Naive thymus-derived CD4-positive, alpha-beta T cell (primary cell): Measurements from ENCODE around the gene DACH1. TPM values are rescaled to one million over a fixed set of nuclear protein-coding genes. Genes with fewer than 3 reads are reported as not detected.

Experiments
- ATAC-seq: fragments of 150-1000 bp; cut with Tn5 transposase; 2 replicates; pipeline ENCODE4 v1.10.0; 2021; ENCODE audit warnings: mild to moderate bottlenecking, moderate library complexity
- CTCF ChIA-PET: fragments of 350-600 bp; sonication (Branson Sonifier 250); formaldehyde crosslinking; loops from one replicate; lab custom pipeline; 2021; ENCODE audit warnings: antibody characterized with exemption; lab: Charles Lee
- POLR2A ChIA-PET: fragments of 350-600 bp; sonication (Branson Sonifier 250); formaldehyde crosslinking; loops from one replicate; lab custom pipeline; 2021; ENCODE audit warnings: antibody characterized with exemption, inconsistent platforms; lab: Charles Lee
- DNase-seq, 9 donors: peaks; one replicate each; pipeline versions ENCODE4 v3.0.0 to v3.0.0-alpha.2; 2020 to 2022; ENCODE audit warnings: mixed read lengths in 1 of 9
- H3K27ac ChIP-seq: one replicate; pipeline ENCODE4 v1.7.0; 2013; ENCODE audit warnings: mild to moderate bottlenecking, low read depth, low read length, moderate library complexity
- H3K27me3 ChIP-seq, 2 donors: one replicate each; pipeline ENCODE4 v1.7.0; 2013; ENCODE audit warnings: low read length in 2 of 2, mild to moderate bottlenecking in 2 of 2, moderate library complexity in 2 of 2; ENCODE audit not compliant: control insufficient read depth in 2 of 2, insufficient read depth in 2 of 2
- H3K36me3 ChIP-seq, 3 experiments: 1 replicate in 2 of 3; 2 replicates in 1 of 3; pipeline ENCODE4 v1.7.0; 2013; ENCODE audit warnings: low read length in 3 of 3, mild to moderate bottlenecking in 3 of 3, moderate library complexity in 1 of 3; ENCODE audit not compliant: insufficient read depth in 3 of 3, control insufficient read depth in 2 of 3
- H3K4me1 ChIP-seq, 2 donors: one replicate each; pipeline ENCODE4 v1.7.0; 2013; ENCODE audit warnings: low read length in 2 of 2, mild to moderate bottlenecking in 2 of 2, moderate library complexity in 1 of 2; ENCODE audit not compliant: control insufficient read depth in 2 of 2, insufficient read depth in 2 of 2
- H3K4me3 ChIP-seq: 2 replicates; pipeline ENCODE4 v1.7.0; 2013; ENCODE audit warnings: mild to moderate bottlenecking, low read length
- H3K9me3 ChIP-seq, 3 experiments: 1 replicate in 2 of 3; 2 replicates in 1 of 3; pipeline ENCODE4 v1.7.0; 2013; ENCODE audit warnings: low read length in 3 of 3; ENCODE audit not compliant: control insufficient read depth in 2 of 3
- H3K27ac Mint-ChIP-seq, 9 donors: one replicate each; pipeline ENCODE4 v1.8.0; 2020 to 2022; ENCODE audit warnings: mixed read lengths in 9 of 9, mild to moderate bottlenecking in 8 of 9, moderate library complexity in 5 of 9, inconsistent platforms in 2 of 9
- H3K27me3 Mint-ChIP-seq, 5 donors: one replicate each; pipeline ENCODE4 v1.8.0; 2021 to 2022; ENCODE audit warnings: mixed read lengths in 5 of 5, mild to moderate bottlenecking in 1 of 5
- H3K36me3 Mint-ChIP-seq, 5 donors: one replicate each; pipeline ENCODE4 v1.8.0; 2020 to 2022; ENCODE audit warnings: mixed read lengths in 5 of 5, mild to moderate bottlenecking in 3 of 5, inconsistent platforms in 1 of 5
- H3K4me1 Mint-ChIP-seq, 7 donors: one replicate each; pipeline ENCODE4 v1.8.0; 2020 to 2022; ENCODE audit warnings: mixed read lengths in 7 of 7, mild to moderate bottlenecking in 3 of 7, inconsistent platforms in 1 of 7
- H3K4me3 Mint-ChIP-seq, 10 donors: one replicate each; pipeline ENCODE4 v1.8.0; 2020 to 2022; ENCODE audit warnings: mild to moderate bottlenecking in 10 of 10, mixed read lengths in 10 of 10, moderate library complexity in 6 of 10, inconsistent platforms in 2 of 10
- H3K9me3 Mint-ChIP-seq, 11 donors: one replicate each; pipeline ENCODE4 v1.8.0; 2020 to 2022; ENCODE audit warnings: mixed read lengths in 11 of 11, mild to moderate bottlenecking in 4 of 11, inconsistent platforms in 1 of 11, moderate library complexity in 1 of 11
- intact Hi-C, 2 donors: fragments of 100-400 bp; cut with micrococcal nuclease; formaldehyde crosslinking; loops; one replicate each; pipeline ENCODE4 v1.15.1; 2023
- polyA plus RNA-seq, 2 donors: library from polyadenylated mRNA; unstranded; fragments of 300-500 nt; fragmentation: Illumina TruSeq; gene quantifications; one replicate each; pipeline ENCODE4 v1.2.3, GENCODE V29; 2021
- total RNA-seq, 6 experiments: library from RNA in 5 of 6; stranded (reverse) in 5 of 6; gene quantifications; 1 replicate in 5 of 6; 2 replicates in 1 of 6; pipeline ENCODE4 v1.2.3 and lab custom pipeline; 2021 to 2026

The DACH1 gene
- total and polyA plus RNA-seq, 7 experiments from 2014 or later: 0.20 to 1.7 (median 0.57) TPM; not detected in 1

DNA sequence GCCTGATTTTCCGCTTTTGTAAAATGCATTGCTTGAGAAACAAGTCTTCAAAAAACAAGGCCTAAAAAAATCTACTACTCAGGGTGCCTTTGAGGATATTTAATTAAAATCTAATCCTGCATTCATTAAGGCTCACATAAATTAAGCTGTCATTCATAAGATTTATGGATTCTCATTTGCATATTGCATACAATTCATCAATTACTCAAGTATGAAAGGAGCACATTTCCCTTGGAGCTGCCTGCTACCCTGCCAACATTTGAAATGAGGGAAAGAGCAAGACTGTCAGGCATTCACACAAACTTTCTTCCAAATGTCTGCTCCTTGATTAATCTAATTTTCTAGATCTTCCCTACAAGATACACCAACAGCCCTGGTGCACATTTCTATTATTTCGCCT, 140.0 kb downstream of the DACH1 start:
- H3K4me1 ChIP-seq: no peaks in the 10 kb centered on the region
- ATAC-seq (no peak), DNase-seq (no peak)
- H3K4me3 ChIP-seq: no peak overlapping the region
- H3K36me3 ChIP-seq: no peaks in the 10 kb centered on the region
- Mint-ChIP-seq H3K4me1 (no peaks in the 10 kb centered on the region), H3K27me3 (no peaks in the 10 kb centered on the region), H3K27ac (no peak overlapping the region), H3K36me3 (no peaks in the 10 kb centered on the region), H3K4me3 (no peak overlapping the region), H3K9me3 (peaks cover 0 to 5% (median 0%) of the 10 kb centered on the region in 11 donors)
- H3K27me3 ChIP-seq: no peaks in the 10 kb centered on the region
- no peaks in the 10 kb centered on the region for H3K9me3 ChIP-seq
- CTCF ChIA-PET: no interaction called here
- POLR2A ChIA-PET: no interaction called here
- no peak overlapping the region for H3K27ac ChIP-seq
- intact Hi-C loops: no loop called here

DNA sequence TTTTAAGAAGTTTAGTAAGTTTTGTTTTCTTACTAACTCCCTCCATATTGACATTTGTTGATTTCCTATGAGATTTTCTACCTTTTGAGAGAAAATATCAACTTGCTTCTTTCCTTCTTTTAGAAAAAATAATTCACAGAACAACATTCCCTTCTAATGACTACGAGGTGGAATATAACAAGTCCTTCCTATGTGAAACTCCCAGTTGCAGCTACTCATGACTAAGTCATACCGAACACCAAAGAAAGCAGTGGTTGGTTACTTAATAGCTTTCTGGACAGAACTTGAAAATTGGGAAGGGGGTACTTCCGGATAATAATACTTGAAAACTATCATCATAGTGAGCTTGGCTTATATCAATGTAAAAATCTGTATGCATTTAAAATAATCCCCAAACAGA, 144.8 kb downstream of the DACH1 start:
- ATAC-seq (no peak), DNase-seq (no peak)
- no peak overlapping the region for H3K4me3 ChIP-seq
- CTCF ChIA-PET: no interaction called here
- no peak overlapping the region for H3K27ac ChIP-seq
- POLR2A ChIA-PET: no interaction called here
- H3K27me3 ChIP-seq: no peaks in the 10 kb centered on the region
- H3K4me3 Mint-ChIP-seq: no peak overlapping the region
- intact Hi-C loops: no loop called here
- no peaks in the 10 kb centered on the region for H3K36me3 Mint-ChIP-seq
- no peaks in the 10 kb centered on the region for H3K9me3 ChIP-seq
- no peaks in the 10 kb centered on the region for H3K4me1 ChIP-seq
- H3K27me3 Mint-ChIP-seq: no peaks in the 10 kb centered on the region
- no peaks in the 10 kb centered on the region for H3K36me3 ChIP-seq
- H3K27ac Mint-ChIP-seq: no peak overlapping the region
- H3K9me3 Mint-ChIP-seq: peaks cover 0 to 2% (median 0%) of the 10 kb centered on the region in 11 donors
- H3K4me1 Mint-ChIP-seq: no peaks in the 10 kb centered on the region

DNA sequence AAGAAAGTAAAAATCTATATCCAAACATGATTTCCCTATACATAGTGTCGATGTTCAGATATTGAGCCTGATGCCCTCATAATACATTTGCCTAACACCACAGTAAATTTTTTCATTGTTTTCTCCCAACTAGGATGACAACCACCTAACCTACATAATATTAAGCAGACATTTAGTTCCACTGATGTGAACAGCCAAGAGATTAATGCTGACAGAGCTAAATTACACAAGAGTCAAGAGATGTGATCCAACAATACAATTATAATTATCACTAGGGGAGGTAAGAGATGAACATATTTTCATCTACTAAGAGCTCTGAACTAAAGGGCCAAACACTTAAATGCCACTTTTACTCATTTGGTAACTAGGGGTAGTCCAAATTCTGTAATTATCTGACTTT, 145.9 kb downstream of the DACH1 start:
- Mint-ChIP-seq H3K4me1 (no peaks in the 10 kb centered on the region), H3K27ac (no peak overlapping the region), H3K4me3 (no peak overlapping the region), H3K9me3 (no peaks in the 10 kb centered on the region), H3K36me3 (no peaks in the 10 kb centered on the region), H3K27me3 (no peaks in the 10 kb centered on the region)
- POLR2A ChIA-PET: no interaction called here
- intact Hi-C loops: no loop called here
- no peaks in the 10 kb centered on the region for H3K27me3 ChIP-seq
- no peak for ATAC-seq
- CTCF ChIA-PET: no interaction called here
- no peaks in the 10 kb centered on the region for H3K36me3 ChIP-seq
- no peak for DNase-seq
- no peaks in the 10 kb centered on the region for H3K9me3 ChIP-seq
- H3K27ac ChIP-seq: no peak overlapping the region
- no peaks in the 10 kb centered on the region for H3K4me1 ChIP-seq
- H3K4me3 ChIP-seq: no peak overlapping the region

DNA sequence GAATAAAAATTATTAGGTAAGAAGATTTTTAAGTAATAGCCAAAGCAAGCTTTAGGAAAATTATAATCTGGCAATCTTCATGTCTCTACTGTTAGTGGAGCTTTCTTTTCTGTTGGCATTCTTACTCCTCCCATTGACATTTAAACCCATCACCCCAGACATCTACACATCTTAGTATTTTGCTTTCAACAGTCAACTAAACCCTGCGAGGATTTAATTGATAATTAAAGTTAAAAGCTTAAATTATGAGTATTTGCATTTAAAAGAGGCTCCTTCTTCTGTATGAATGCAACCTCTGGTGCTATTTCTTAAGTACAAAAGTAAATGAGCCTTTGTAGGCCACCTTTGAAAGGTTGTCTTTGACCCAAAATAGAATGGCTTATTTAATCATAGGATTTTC, 148.1 kb downstream of the DACH1 start:
- no peak for ATAC-seq
- no peak overlapping the region for H3K27ac ChIP-seq
- Mint-ChIP-seq H3K4me3 (no peak overlapping the region), H3K4me1 (no peaks in the 10 kb centered on the region), H3K9me3 (no peaks in the 10 kb centered on the region), H3K27me3 (no peaks in the 10 kb centered on the region), H3K27ac (no peak overlapping the region), H3K36me3 (no peaks in the 10 kb centered on the region)
- no peak for DNase-seq
- H3K27me3 ChIP-seq: no peaks in the 10 kb centered on the region
- intact Hi-C loops: no loop called here
- ChIA-PET POLR2A (no interaction called here), CTCF (no interaction called here)
- no peaks in the 10 kb centered on the region for H3K9me3 ChIP-seq
- H3K4me1 ChIP-seq: no peaks in the 10 kb centered on the region
- H3K36me3 ChIP-seq: no peaks in the 10 kb centered on the region
- H3K4me3 ChIP-seq: no peak overlapping the region

DNA sequence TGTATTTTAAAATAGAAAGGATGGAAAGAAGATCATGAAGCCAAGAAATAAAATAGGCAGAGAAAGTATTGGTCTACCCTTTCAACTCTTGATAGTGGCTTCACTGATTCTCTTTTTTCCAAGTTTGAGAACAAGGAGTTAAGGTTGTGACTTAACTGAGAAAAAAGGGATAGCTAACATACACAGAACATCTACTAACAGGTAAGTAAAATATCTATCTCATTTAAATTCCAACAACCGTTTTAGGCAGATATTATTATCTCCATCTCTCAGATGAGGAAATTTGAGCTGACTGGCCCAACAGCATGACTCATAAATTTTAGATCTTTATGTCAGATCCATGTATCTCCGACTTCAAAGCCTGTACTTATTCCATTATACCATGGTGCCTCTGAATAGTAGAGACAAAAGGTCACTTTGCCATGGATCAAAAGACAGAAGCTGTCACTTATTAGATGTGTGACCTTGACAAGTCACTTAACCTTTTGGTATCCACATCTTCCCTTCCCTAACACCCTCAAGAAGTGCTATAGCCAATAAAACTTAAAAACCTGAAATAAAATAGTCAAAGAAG, 152.1 kb downstream of the DACH1 start:
- no peak for DNase-seq
- Histone ChIP-seq H3K4me3 (no peak overlapping the region), H3K27me3 (no peaks in the 10 kb centered on the region), H3K27ac (no peak overlapping the region), H3K9me3 (no peaks in the 10 kb centered on the region), H3K4me1 (no peaks in the 10 kb centered on the region), H3K36me3 (no peaks in the 10 kb centered on the region)
- POLR2A ChIA-PET: no interaction called here
- no peaks in the 10 kb centered on the region for H3K27me3 Mint-ChIP-seq
- H3K9me3 Mint-ChIP-seq: peaks cover 0 to 2% (median 0%) of the 10 kb centered on the region in 11 donors
- H3K4me1 Mint-ChIP-seq: no peaks in the 10 kb centered on the region
- no peak for ATAC-seq
- H3K4me3 Mint-ChIP-seq: no peak overlapping the region
- no peaks in the 10 kb centered on the region for H3K36me3 Mint-ChIP-seq
- CTCF ChIA-PET: no interaction called here
- intact Hi-C loops: no loop called here
- H3K27ac Mint-ChIP-seq: no peak overlapping the region

DNA sequence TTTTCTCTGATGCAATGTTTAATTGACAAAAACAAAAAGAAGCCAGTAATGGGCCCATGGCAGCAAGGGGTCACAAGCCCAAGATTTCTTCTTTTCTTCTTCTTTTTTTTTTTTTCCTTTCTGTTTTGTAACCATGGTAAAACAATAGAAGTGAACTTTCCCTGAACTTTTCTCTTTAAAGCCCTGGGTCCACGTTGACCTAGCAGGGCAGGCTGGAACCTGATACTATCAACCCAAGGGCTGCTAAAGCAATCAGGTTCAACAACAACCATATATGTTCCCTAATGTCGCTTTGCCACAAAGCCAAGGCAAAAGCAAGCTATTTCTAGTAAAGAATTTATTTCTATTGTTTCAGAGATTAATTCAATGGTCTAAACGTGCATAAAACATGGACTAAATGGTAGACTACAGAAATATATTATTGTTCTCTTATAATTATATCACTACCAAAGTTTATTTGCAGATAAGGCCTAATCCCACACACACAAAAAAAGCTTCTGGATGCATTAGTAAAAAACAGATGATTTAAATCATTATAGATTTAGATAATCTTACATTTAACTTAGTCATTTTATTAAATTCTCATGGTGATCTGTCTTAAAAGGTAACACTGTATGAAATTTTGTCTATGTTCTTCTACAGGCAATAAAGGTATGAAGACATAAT, 153.9 kb downstream of the DACH1 start:
- no peak for DNase-seq
- H3K36me3 ChIP-seq: no peaks in the 10 kb centered on the region
- no peaks in the 10 kb centered on the region for H3K4me1 ChIP-seq
- Mint-ChIP-seq H3K27me3 (no peaks in the 10 kb centered on the region), H3K4me1 (no peaks in the 10 kb centered on the region), H3K4me3 (no peak overlapping the region), H3K27ac (no peak overlapping the region), H3K9me3 (peaks cover 0 to 2% (median 0%) of the 10 kb centered on the region in 11 donors), H3K36me3 (no peaks in the 10 kb centered on the region)
- intact Hi-C loops: no loop called here
- no peak for ATAC-seq
- no peaks in the 10 kb centered on the region for H3K9me3 ChIP-seq
- ChIA-PET POLR2A (no interaction called here), CTCF (no interaction called here)
- H3K27ac ChIP-seq: no peak overlapping the region
- no peak overlapping the region for H3K4me3 ChIP-seq
- H3K27me3 ChIP-seq: no peaks in the 10 kb centered on the region

DNA sequence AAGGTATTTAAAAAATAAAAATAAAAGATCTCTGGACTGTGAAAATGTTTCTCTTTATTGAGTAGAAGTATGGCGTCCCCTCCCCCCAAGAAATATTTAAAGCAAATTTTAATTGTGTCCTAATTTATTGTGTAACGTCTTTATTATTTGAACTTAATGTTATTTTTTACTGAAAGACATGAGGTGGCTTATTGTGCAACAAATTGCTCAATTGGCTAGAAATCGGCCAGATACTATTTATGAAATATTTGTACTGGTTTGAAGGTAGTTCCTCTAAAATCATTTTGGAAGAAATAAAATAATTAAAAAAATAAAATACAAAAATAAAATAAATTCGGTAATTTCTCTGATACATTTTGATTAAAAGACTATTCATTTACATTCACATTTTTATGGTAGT, 162.3 kb downstream of the DACH1 start:
- Histone ChIP-seq H3K27me3 (no peaks in the 10 kb centered on the region), H3K4me1 (no peaks in the 10 kb centered on the region), H3K36me3 (no peaks in the 10 kb centered on the region), H3K27ac (no peak overlapping the region), H3K9me3 (no peaks in the 10 kb centered on the region), H3K4me3 (no peak overlapping the region)
- H3K4me1 Mint-ChIP-seq: peaks cover 0 to 5% (median 0%) of the 10 kb centered on the region in 7 donors
- intact Hi-C loops: no loop called here
- H3K4me3 Mint-ChIP-seq: no peak overlapping the region
- no peaks in the 10 kb centered on the region for H3K27me3 Mint-ChIP-seq
- ATAC-seq: no peak
- peaks cover 0 to 4% (median 0%) of the 10 kb centered on the region in 11 donors for H3K9me3 Mint-ChIP-seq
- CTCF ChIA-PET: no interaction called here
- DNase-seq: no peak
- H3K27ac Mint-ChIP-seq: no peak overlapping the region
- POLR2A ChIA-PET: no interaction called here
- no peaks in the 10 kb centered on the region for H3K36me3 Mint-ChIP-seq
